Fibroblast of the conjunctiva (primary cell): Measurements from ENCODE around the gene TRIM43.
"Not testable (repeated sequence)": the region's sequence is repeated elsewhere in the genome, so short reads cannot be mapped to it uniquely, and the experiment has no call there.

Experiments used
- DNase-seq: peaks from one replicate; pipeline ENCODE4 v3.0.0-alpha.2; 2010; ENCODE audit warnings: low read depth

Gene TRIM43

DNA sequence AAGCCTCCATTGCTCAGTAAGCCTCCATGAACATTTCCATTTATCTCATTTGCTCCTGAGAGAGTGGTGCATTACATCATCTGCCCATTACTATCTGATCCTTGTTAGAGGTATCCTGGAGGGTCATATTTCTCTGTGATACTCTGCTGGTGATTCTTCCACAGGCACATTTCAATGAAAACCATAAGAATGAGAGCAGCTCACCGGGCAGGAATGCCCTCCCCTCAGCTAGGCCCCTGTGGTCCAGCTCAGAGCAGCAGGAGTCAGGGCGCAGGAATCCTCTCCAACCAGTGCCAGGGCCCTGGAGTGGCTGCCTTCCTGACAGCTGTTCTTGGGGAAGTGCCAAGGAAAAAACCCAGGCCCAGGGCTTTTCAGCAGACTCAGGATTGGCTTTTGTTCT is 50.0 kb downstream of the TRIM43 start:
- not testable (repeated sequence) for DNase-seq

DNA sequence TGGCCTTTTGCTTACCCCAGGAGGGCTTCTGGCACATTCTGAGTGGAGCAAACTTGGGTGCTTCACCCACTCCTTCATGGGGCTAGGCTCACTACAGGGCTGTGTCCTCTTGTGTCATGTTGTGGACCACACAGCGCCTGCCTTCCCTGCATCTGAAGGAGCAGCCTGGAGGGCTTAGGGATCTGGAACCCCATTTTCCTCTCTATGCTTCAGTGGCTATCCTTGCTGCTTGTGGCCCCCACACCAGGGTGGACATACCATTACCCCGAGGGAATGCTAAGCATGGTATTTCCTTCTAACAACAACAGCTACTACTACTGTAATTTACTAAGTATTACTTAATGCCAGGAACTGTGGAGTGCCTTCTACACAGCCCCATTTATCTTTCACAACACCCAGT is 50.6 kb downstream of the TRIM43 start:
- DNase-seq, result not testable (repeated sequence)

- DNase-seq, result not testable (repeated sequence)
These were observed 51.1 kb downstream of the TRIM43 start for GRCh38 chr2:95642951-95643350.

- DNase-seq, result not testable (repeated sequence)
These were observed 53.5 kb downstream of the TRIM43 start for GRCh38 chr2:95645312-95645711.

DNA sequence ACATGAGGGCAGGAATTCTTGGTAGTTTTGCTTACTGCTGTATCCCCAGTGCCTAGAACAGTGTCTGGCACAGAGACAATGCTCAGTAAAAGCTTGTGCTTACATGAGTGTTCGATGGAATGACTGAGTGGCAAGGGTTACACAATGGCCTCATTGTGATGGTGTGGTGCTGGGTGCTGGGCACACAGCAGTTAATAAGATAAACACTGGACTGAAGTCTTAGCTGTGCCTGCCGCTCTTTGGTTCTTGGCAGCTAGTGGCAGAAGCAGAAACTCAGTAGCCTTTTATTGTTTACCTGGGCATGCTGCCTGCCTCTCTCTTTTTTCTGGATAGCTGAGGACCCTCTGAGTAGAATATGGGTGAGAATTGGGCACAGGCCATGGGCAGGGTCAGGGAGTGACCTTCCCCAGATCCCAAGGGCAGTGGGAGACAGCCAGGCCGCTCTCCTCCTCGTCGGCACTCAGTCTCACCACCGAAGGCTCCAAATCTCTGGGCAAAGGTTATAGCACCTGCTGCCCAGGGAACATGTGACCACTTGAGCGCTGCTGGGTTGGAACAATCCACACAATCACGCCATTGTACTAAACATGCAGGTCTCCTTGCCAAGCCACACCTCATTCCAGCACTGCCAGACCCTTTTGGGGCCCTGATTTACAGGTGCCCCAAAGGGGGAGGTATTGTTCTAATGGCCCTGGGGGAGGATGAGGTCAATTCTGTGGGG is 54.6 kb downstream of the TRIM43 start:
- DNase-seq, result not testable (repeated sequence)

DNA sequence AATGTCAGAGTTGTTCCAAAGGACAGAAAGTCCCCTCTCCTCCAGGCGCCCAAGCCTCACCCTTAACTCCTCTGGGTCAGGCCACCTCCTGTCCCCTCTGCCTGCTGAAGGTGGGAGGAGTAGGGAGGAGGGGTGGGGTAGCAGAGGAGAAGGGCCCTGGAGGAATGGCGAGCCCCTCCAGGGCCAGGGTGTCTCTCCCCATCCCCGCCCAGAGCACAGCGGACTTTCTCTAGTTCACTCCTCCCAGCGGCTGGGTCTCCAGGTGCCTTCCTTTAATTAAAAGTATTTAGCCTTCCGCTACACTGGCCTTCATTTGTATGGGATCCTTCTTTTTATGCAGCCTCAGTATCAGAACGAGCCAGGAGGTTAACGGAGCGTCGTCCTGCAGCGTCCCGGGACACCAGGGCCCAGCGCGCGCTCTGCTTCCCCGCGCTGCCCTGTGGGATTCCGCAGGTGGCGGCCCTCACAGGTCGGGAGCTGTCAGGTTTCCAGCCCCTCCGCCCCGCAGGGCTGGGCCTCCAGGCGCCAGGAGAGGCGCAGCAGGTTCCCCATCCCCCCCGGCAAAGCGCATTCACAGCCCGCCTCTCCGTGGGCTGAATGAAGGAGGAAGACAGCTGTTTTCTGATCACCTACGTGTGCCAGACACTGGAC is 57.2 kb downstream of the TRIM43 start:
- not testable (repeated sequence) for DNase-seq
